CD4-positive, alpha-beta T cell (primary cell): ENCODE results near the gene TENT4B. TPM values are rescaled to one million over a fixed set of nuclear protein-coding genes. Genes with fewer than 3 reads are reported as not detected.

Experiments
- ATAC-seq: fragments of 200-7000 bp; cut with Tn5 transposase; one replicate; pipeline ENCODE4 v1.10.0; 2022; ENCODE audit warnings: mild to moderate bottlenecking; ENCODE audit not compliant: poor library complexity
- CTCF ChIA-PET: fragments of 350-600 bp; sonication (Branson Sonifier 250); formaldehyde crosslinking; loops from one replicate; lab custom pipeline; 2021; ENCODE audit warnings: antibody characterized with exemption, inconsistent platforms; lab: Charles Lee
- POLR2A ChIA-PET: fragments of 350-600 bp; sonication (Branson Sonifier 250); formaldehyde crosslinking; loops from one replicate; lab custom pipeline; 2021; ENCODE audit warnings: antibody characterized with exemption, inconsistent platforms; lab: Charles Lee
- DNase-seq, 14 experiments: peaks; one replicate each; pipeline ENCODE4 v3.0.0-alpha.2; 2013 to 2020; ENCODE audit warnings: mixed read lengths in 2 of 14
- H3K27ac ChIP-seq, 2 donors: one replicate each; pipeline versions ENCODE4 v1.5.1 to v1.7.0; 2013; ENCODE audit warnings: low read length in 2 of 2, low read depth in 1 of 2, mild to moderate bottlenecking in 1 of 2
- H3K27me3 ChIP-seq, 2 experiments: 1 replicate in 1 of 2; 2 replicates in 1 of 2; pipeline versions ENCODE4 v1.6.1 to v1.7.0; 2013; ENCODE audit warnings: low read length in 2 of 2, control low read depth in 1 of 2, mild to moderate bottlenecking in 1 of 2, moderate library complexity in 1 of 2; ENCODE audit not compliant: insufficient read depth in 2 of 2, control insufficient read depth in 1 of 2
- H3K36me3 ChIP-seq: one replicate; pipeline ENCODE4 v1.6.1; 2013; ENCODE audit warnings: low read length, control low read depth; ENCODE audit not compliant: insufficient read depth
- H3K4me1 ChIP-seq: one replicate; pipeline ENCODE4 v1.6.1; 2013; ENCODE audit warnings: low read length, control low read depth; ENCODE audit not compliant: insufficient read depth
- H3K4me3 ChIP-seq: one replicate; pipeline ENCODE4 v1.5.1; 2013; ENCODE audit warnings: mild to moderate bottlenecking, low read length, moderate library complexity
- H3K9me3 ChIP-seq, 2 experiments: 1 replicate in 1 of 2; 2 replicates in 1 of 2; pipeline versions ENCODE4 v1.6.1 to v1.7.0; 2013; ENCODE audit warnings: low read length in 2 of 2, mild to moderate bottlenecking in 2 of 2, control low read depth in 1 of 2, moderate library complexity in 1 of 2; ENCODE audit not compliant: control insufficient read depth in 1 of 2, insufficient read depth in 1 of 2
- H3K27ac Mint-ChIP-seq: one replicate; pipeline ENCODE4 v1.8.0; 2020; ENCODE audit warnings: mixed read lengths
- H3K27me3 Mint-ChIP-seq: one replicate; pipeline ENCODE4 v1.8.0; 2021; ENCODE audit warnings: mixed read lengths
- H3K36me3 Mint-ChIP-seq: one replicate; pipeline ENCODE4 v1.8.0; 2021; ENCODE audit warnings: low read depth, mixed read lengths
- H3K4me1 Mint-ChIP-seq: one replicate; pipeline ENCODE4 v1.8.0; 2021; ENCODE audit warnings: low read depth, mixed read lengths
- H3K4me3 Mint-ChIP-seq: one replicate; pipeline ENCODE4 v1.8.0; 2020; ENCODE audit warnings: mild to moderate bottlenecking, mixed read lengths
- H3K9me3 Mint-ChIP-seq: one replicate; pipeline ENCODE4 v1.8.0; 2020; ENCODE audit warnings: mixed read lengths
- CTCF ChIP-seq: fragments of 200-600 bp; IDR thresholded peaks from one replicate; pipeline ENCODE4 v1.8.0; 2022; ENCODE audit warnings: antibody characterized with exemption, mild to moderate bottlenecking
- intact Hi-C, 2 experiments: fragments of 100-400 bp; cut with DNase I in 1 of 2; cut with micrococcal nuclease in 1 of 2; formaldehyde crosslinking; loops; one replicate each; pipeline versions ENCODE4 v1.15.1 to v1.9.0; 2023 to 2025; cut with DNase I, micrococcal nuclease
- total RNA-seq, 174 experiments: library from RNA in 2 of 174; stranded (reverse) in 2 of 174; gene quantifications; one replicate each; pipeline ENCODE4 v1.2.3 and lab custom pipeline; 2021 to 2026

TENT4B gene
- total RNA-seq, 2 experiments from 2014 or later: 32.9 to 35.0 TPM

GRCh38 chr16:50203681-50204080, 50.6 kb downstream of the TENT4B start:
- Histone ChIP-seq H3K9me3 (no peaks in the 10 kb centered on the region), H3K4me3 (no peak overlapping the region), H3K27ac (no peak overlapping the region), H3K36me3 (no peaks in the 10 kb centered on the region), H3K27me3 (no peaks in the 10 kb centered on the region), H3K4me1 (peaks cover 16% of the 10 kb centered on the region)
- Mint-ChIP-seq H3K4me1 (peaks cover 73% of the 10 kb centered on the region), H3K27ac (peak overlapping the region; percentile 4), H3K27me3 (no peaks in the 10 kb centered on the region), H3K4me3 (no peak overlapping the region), H3K36me3 (no peaks in the 10 kb centered on the region), H3K9me3 (no peaks in the 10 kb centered on the region)
- intact Hi-C loops: loop anchor here in 1 of 2 experiments (5.0 kb wide), 1 partner anchor 36 kb away; no protein-coding TSS in a partner anchor
- TF ChIP-seq CTCF: no peak
- CTCF ChIA-PET: interaction anchor here (1.8 kb wide), 1 partner anchor 10 kb away, joined by 4 read pairs; no protein-coding TSS in a partner anchor
- POLR2A ChIA-PET: no interaction called here
- DNase-seq: no peak
- no peak for ATAC-seq

- TF ChIP-seq CTCF: no peak
- ATAC-seq (no peak), DNase-seq (no peak)
- H3K4me3 Mint-ChIP-seq: no peak overlapping the region
- Histone ChIP-seq H3K36me3 (no peaks in the 10 kb centered on the region), H3K27me3 (no peaks in the 10 kb centered on the region), H3K27ac (no peak overlapping the region), H3K4me3 (no peak overlapping the region), H3K4me1 (peaks cover 14% of the 10 kb centered on the region), H3K9me3 (no peaks in the 10 kb centered on the region)
- no peaks in the 10 kb centered on the region for H3K9me3 Mint-ChIP-seq
- H3K27me3 Mint-ChIP-seq: no peaks in the 10 kb centered on the region
- ChIA-PET POLR2A (no interaction called here), CTCF (interaction anchor here (1.8 kb wide), 1 partner anchor 9 kb away, joined by 4 read pairs; no protein-coding TSS in a partner anchor)
- H3K4me1 Mint-ChIP-seq: peaks cover 70% of the 10 kb centered on the region
- peak overlapping the region; percentile 4 for H3K27ac Mint-ChIP-seq
- no peaks in the 10 kb centered on the region for H3K36me3 Mint-ChIP-seq
- intact Hi-C loops: loop anchor here in 1 of 2 experiments (5.0 kb wide), 1 partner anchor 37 kb away; no protein-coding TSS in a partner anchor
Measured at GRCh38 chr16:50204453-50205108, 51.5 kb downstream of the TENT4B start.

GRCh38 chr16:50207652-50208051, 54.5 kb downstream of the TENT4B start:
- peaks cover 15% of the 10 kb centered on the region for H3K36me3 ChIP-seq
- Mint-ChIP-seq H3K27me3 (no peaks in the 10 kb centered on the region), H3K36me3 (peaks cover 16% of the 10 kb centered on the region), H3K27ac (peak overlapping the region; percentile 19), H3K4me3 (no peak overlapping the region), H3K9me3 (no peaks in the 10 kb centered on the region), H3K4me1 (peaks cover 66% of the 10 kb centered on the region)
- peaks cover 15% of the 10 kb centered on the region for H3K4me1 ChIP-seq
- no peak for TF ChIP-seq CTCF
- no peak overlapping the region for H3K4me3 ChIP-seq
- CTCF ChIA-PET: interaction anchor here (2.3 kb wide), 1 partner anchor 140 kb away, joined by 5 read pairs; no protein-coding TSS in a partner anchor
- POLR2A ChIA-PET: interaction anchor here (1.0 kb wide), 1 partner anchor 45 kb away, joined by 3 read pairs; no protein-coding TSS in a partner anchor
- H3K27me3 ChIP-seq: no peaks in the 10 kb centered on the region
- DNase-seq (no peak), ATAC-seq (no peak)
- intact Hi-C loops: no loop called here
- H3K9me3 ChIP-seq: no peaks in the 10 kb centered on the region
- H3K27ac ChIP-seq: no peak overlapping the region
